Neural crest cell (in vitro differentiated cells): Measurements from ENCODE around the gene PIK3R2. TPM values are rescaled to one million over a fixed set of nuclear protein-coding genes. Genes with fewer than 3 reads are reported as not detected.
A peak's percentile ranks its signal among the peaks of the same experiment; 100 is the strongest.

Experiments used
- DNase-seq: peaks from one replicate; pipeline ENCODE4 v3.0.0; 2021; ENCODE audit warnings: low read depth, mixed read lengths, low spot score
- H3K27ac Mint-ChIP-seq: one replicate; pipeline ENCODE4 v1.8.0; 2021; ENCODE audit warnings: mild to moderate bottlenecking, mixed read lengths; ENCODE audit not compliant: unreplicated experiment
- H3K27me3 Mint-ChIP-seq: 2 replicates; pipeline ENCODE4 v1.8.0; 2021; ENCODE audit warnings: low read depth, mild to moderate bottlenecking, mixed read lengths
- H3K36me3 Mint-ChIP-seq: 2 replicates; pipeline ENCODE4 v1.8.0; 2021; ENCODE audit warnings: low read depth, mild to moderate bottlenecking, mixed read lengths
- H3K4me1 Mint-ChIP-seq: 2 replicates; pipeline ENCODE4 v1.8.0; 2021; ENCODE audit warnings: mixed read lengths
- H3K4me3 Mint-ChIP-seq: one replicate; pipeline ENCODE4 v1.8.0; 2021; ENCODE audit warnings: mild to moderate bottlenecking, mixed read lengths
- H3K9me3 Mint-ChIP-seq: 2 replicates; pipeline ENCODE4 v1.8.0; 2021; ENCODE audit warnings: mixed read lengths
- CTCF ChIP-seq: fragments of 200-600 bp; sonication (generic); conservative IDR thresholded peaks from 2 replicates; pipeline ENCODE4 v1.5.0; 2021; ENCODE audit warnings: antibody characterized with exemption, mild to moderate bottlenecking
- total RNA-seq: library from RNA; stranded (reverse); gene quantifications from 2 replicates; pipeline ENCODE4 v1.2.1, GENCODE V29; 2021

PIK3R2 gene
- total RNA-seq, 1 donor from 2014 or later = 72.5 TPM

DNA sequence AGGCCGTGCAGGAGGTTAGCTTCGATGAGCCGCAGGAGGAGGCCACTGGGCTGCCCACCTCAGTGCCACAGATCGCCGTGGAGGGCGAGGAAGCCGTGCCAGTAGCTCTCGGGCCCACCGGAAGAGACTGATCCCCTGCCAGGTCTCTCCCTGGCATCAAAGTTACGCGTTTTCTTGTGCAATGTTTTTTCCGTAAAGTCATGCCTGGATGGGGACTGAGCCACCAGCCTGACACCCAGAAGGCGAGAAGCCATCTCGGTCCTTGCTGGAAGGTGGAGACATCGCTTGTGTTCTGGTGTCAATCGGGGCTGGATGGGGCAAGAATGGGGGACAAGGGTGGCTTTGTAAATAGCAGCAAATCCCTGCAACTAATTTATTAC is 3.4 kb upstream of the PIK3R2 start:
- no peak for TF ChIP-seq CTCF
- H3K4me1 Mint-ChIP-seq = peaks cover 16% of the 10 kb centered on the region
- H3K27me3 Mint-ChIP-seq = no peaks in the 10 kb centered on the region
- peaks cover 4% of the 10 kb centered on the region for H3K36me3 Mint-ChIP-seq
- no peak overlapping the region for H3K27ac Mint-ChIP-seq
- H3K9me3 Mint-ChIP-seq = no peaks in the 10 kb centered on the region
- DNase-seq = no peak
- H3K4me3 Mint-ChIP-seq = no peak overlapping the region

- H3K9me3 Mint-ChIP-seq = no peaks in the 10 kb centered on the region
- H3K4me3 Mint-ChIP-seq = peak overlapping the region; percentile 91
- TF ChIP-seq CTCF = no peak
- peak overlapping the region; percentile 87 for H3K27ac Mint-ChIP-seq
- H3K36me3 Mint-ChIP-seq = peaks cover 4% of the 10 kb centered on the region
- peaks cover 17% of the 10 kb centered on the region for H3K4me1 Mint-ChIP-seq
- H3K27me3 Mint-ChIP-seq = no peaks in the 10 kb centered on the region
- DNase-seq = no peak
These were observed 2.0 kb upstream of the PIK3R2 start for GRCh38 chr19:18150776-18151624.

- no peaks in the 10 kb centered on the region for H3K27me3 Mint-ChIP-seq
- peaks cover 26% of the 10 kb centered on the region for H3K4me1 Mint-ChIP-seq
- TF ChIP-seq CTCF = peak; percentile 75
- no peaks in the 10 kb centered on the region for H3K9me3 Mint-ChIP-seq
- no peaks in the 10 kb centered on the region for H3K36me3 Mint-ChIP-seq
- peak; percentile 99 for DNase-seq
- H3K27ac Mint-ChIP-seq = peak overlapping the region; percentile 99
- peak overlapping the region; percentile 91 for H3K4me3 Mint-ChIP-seq
These were observed 534 bp upstream of the PIK3R2 start for GRCh38 chr19:18152442-18152816.

- no peak for TF ChIP-seq CTCF
- Mint-ChIP-seq H3K36me3 (no peaks in the 10 kb centered on the region), H3K9me3 (no peaks in the 10 kb centered on the region), H3K4me3 (peak overlapping the region; percentile 91), H3K27ac (no peak overlapping the region), H3K4me1 (peaks cover 33% of the 10 kb centered on the region), H3K27me3 (no peaks in the 10 kb centered on the region)
- no peak for DNase-seq
These were observed 682 bp downstream of the PIK3R2 start for GRCh38 chr19:18153556-18154134.

- Mint-ChIP-seq H3K4me3 (peak overlapping the region; percentile 91), H3K27ac (no peak overlapping the region), H3K36me3 (peaks cover under 1% of the 10 kb centered on the region), H3K27me3 (no peaks in the 10 kb centered on the region), H3K4me1 (peaks cover 36% of the 10 kb centered on the region), H3K9me3 (no peaks in the 10 kb centered on the region)
- DNase-seq = no peak
- no peak for TF ChIP-seq CTCF
These were observed 2.4 kb downstream of the PIK3R2 start for GRCh38 chr19:18155095-18156087.
